Stimulated activated CD4-positive, alpha-beta T cell treated with anti-CD3 and anti-CD28 coated beads, TNF-alpha, amount 100 ng/mL, for 24 hours (primary cell): Measurements from ENCODE around the gene TUBGCP3.
"Not testable (repeated sequence)": the region's sequence is repeated elsewhere in the genome, so short reads cannot be mapped to it uniquely, and the experiment has no call there.

ENCODE experiments used
- DNase-seq, 3 experiments: peaks; one replicate each; pipeline ENCODE4 v3.0.0-alpha.2; 2020; ENCODE audit warnings: low read depth in 3 of 3

The TUBGCP3 gene

GRCh38 chr13:112529216-112529615 lies 58.7 kb downstream of the TUBGCP3 start:
- no peak for DNase-seq

- no peak for DNase-seq
Measured at GRCh38 chr13:112526146-112526853, 61.7 kb downstream of the TUBGCP3 start.

- no peak for DNase-seq
Measured at GRCh38 chr13:112525356-112525945, 62.5 kb downstream of the TUBGCP3 start.

- no peak for DNase-seq
Measured at GRCh38 chr13:112522578-112522977, 65.4 kb downstream of the TUBGCP3 start.

GRCh38 chr13:112521073-112521685 lies 66.8 kb downstream of the TUBGCP3 start:
- DNase-seq: no peak

- DNase-seq: no peak
Measured at GRCh38 chr13:112519517-112520060, 68.4 kb downstream of the TUBGCP3 start.

GRCh38 chr13:112516218-112516617 lies 71.7 kb downstream of the TUBGCP3 start:
- no peak for DNase-seq

- no peak for DNase-seq
Measured at GRCh38 chr13:112513761-112514160, 74.2 kb downstream of the TUBGCP3 start.

GRCh38 chr13:112510987-112511685 lies 76.8 kb downstream of the TUBGCP3 start:
- DNase-seq: no peak

GRCh38 chr13:112510002-112510780 lies 77.8 kb downstream of the TUBGCP3 start:
- no peak for DNase-seq

- DNase-seq: no peak
Measured at GRCh38 chr13:112509190-112509589, 78.8 kb downstream of the TUBGCP3 start.

GRCh38 chr13:112506046-112506445 lies 81.9 kb downstream of the TUBGCP3 start:
- no peak for DNase-seq

GRCh38 chr13:112496166-112496565 lies 91.8 kb downstream of the TUBGCP3 start:
- DNase-seq: no peak

GRCh38 chr13:112495465-112495864 lies 92.5 kb downstream of the TUBGCP3 start:
- no peak for DNase-seq

GRCh38 chr13:112489199-112489598 lies 98.8 kb downstream of the TUBGCP3 start:
- DNase-seq: no peak

GRCh38 chr13:112488343-112489050 lies 99.5 kb downstream of the TUBGCP3 start:
- not testable (repeated sequence) for DNase-seq

GRCh38 chr13:112487127-112487517 lies 100.8 kb downstream of the TUBGCP3 start:
- no peak for DNase-seq

- DNase-seq: no peak
Measured at GRCh38 chr13:112486386-112487126, 101.4 kb downstream of the TUBGCP3 start.

GRCh38 chr13:112485814-112486213 lies 102.1 kb downstream of the TUBGCP3 start:
- DNase-seq: not testable (repeated sequence)

GRCh38 chr13:112483299-112483698 lies 104.7 kb downstream of the TUBGCP3 start:
- DNase-seq: no peak
